OCI-LY1 (cell line): Measurements from ENCODE around the gene CLUH.

Experiments
- H2AFZ ChIP-seq: fragments of 200-600 bp; sonication (generic), shearing (Covaris generic); 2 replicates; pipeline ENCODE4 v1.6.0; 2014; ENCODE audit warnings: antibody characterized with exemption, mild to moderate bottlenecking, low read length
- H3F3A ChIP-seq: fragments of 200-600 bp; sonication (generic), shearing (Covaris generic); 2 replicates; pipeline ENCODE4 v1.6.0; 2014; ENCODE audit warnings: mild to moderate bottlenecking, antibody characterized with exemption, low read length, moderate library complexity; ENCODE audit not compliant: insufficient read depth
- H3K27ac ChIP-seq: fragments of 200-600 bp; sonication (generic); 2 replicates; pipeline ENCODE4 v1.5.1; 2014; ENCODE audit warnings: low read length, mixed run types, mild to moderate bottlenecking, low read depth; ENCODE audit not compliant: poor library complexity, severe bottlenecking
- H3K27me3 ChIP-seq: fragments of 200-600 bp; sonication (generic); 2 replicates; pipeline ENCODE4 v1.6.0; 2014; ENCODE audit warnings: antibody characterized with exemption, mild to moderate bottlenecking, low read length, moderate library complexity; ENCODE audit not compliant: insufficient read depth
- H3K36me3 ChIP-seq: fragments of 200-600 bp; sonication (generic); 2 replicates; pipeline ENCODE4 v1.6.1; 2014; ENCODE audit warnings: mild to moderate bottlenecking, antibody characterized with exemption, low read length, moderate library complexity, mixed read lengths; ENCODE audit not compliant: insufficient read depth
- H3K4me1 ChIP-seq: fragments of 200-600 bp; sonication (generic); 2 replicates; pipeline ENCODE4 v1.5.1; 2014; ENCODE audit warnings: mild to moderate bottlenecking, low read length, moderate library complexity; ENCODE audit not compliant: insufficient read depth, severe bottlenecking
- H3K4me2 ChIP-seq: fragments of 200-600 bp; sonication (generic), shearing (Covaris generic); 2 replicates; pipeline ENCODE4 v1.6.1; 2014; ENCODE audit warnings: low read length
- H3K4me3 ChIP-seq: fragments of 200-600 bp; sonication (generic); 2 replicates; pipeline ENCODE4 v1.5.1; 2014; ENCODE audit warnings: low read length, low read depth, mild to moderate bottlenecking, mixed read lengths; ENCODE audit not compliant: poor library complexity, severe bottlenecking
- H3K79me2 ChIP-seq: fragments of 200-600 bp; shearing (Covaris generic); 2 replicates; pipeline ENCODE4 v1.6.1; 2016; ENCODE audit warnings: mixed run types, low read length, mixed read lengths; ENCODE audit not compliant: insufficient read depth
- H3K9ac ChIP-seq: fragments of 200-600 bp; sonication (generic), shearing (Covaris generic); 2 replicates; pipeline ENCODE4 v1.6.1; 2014; ENCODE audit warnings: mild to moderate bottlenecking, low read length, mixed read lengths
- H3K9me2 ChIP-seq: fragments of 200-600 bp; sonication (generic), shearing (Covaris generic); 2 replicates; pipeline ENCODE4 v1.6.1; 2014; ENCODE audit warnings: low read depth, mild to moderate bottlenecking, low read length, mixed read lengths
- H3K9me3 ChIP-seq: fragments of 200-600 bp; shearing (Covaris generic); 2 replicates; pipeline ENCODE4 v1.6.1; 2014; ENCODE audit warnings: low read length, mixed read lengths
- H4K20me1 ChIP-seq: fragments of 200-600 bp; sonication (generic), shearing (Covaris generic); 2 replicates; pipeline ENCODE4 v1.6.0; 2016; ENCODE audit warnings: mild to moderate bottlenecking, low read length; ENCODE audit not compliant: insufficient read depth
- EZH2 ChIP-seq: fragments of 200-600 bp; sonication (generic), shearing (Covaris generic); IDR thresholded peaks from 2 replicates; pipeline ENCODE4 v1.8.0; 2017; ENCODE audit warnings: borderline replicate concordance, mixed run types, mild to moderate bottlenecking, antibody characterized with exemption, low read length, moderate library complexity, mixed read lengths
- TF ChIP-seq, protein P1 (sequence below): fragments of 200-600 bp; sonication (generic), shearing (Covaris generic); IDR thresholded peaks from 2 replicates; pipeline ENCODE4 v1.5.1; 2017; ENCODE audit warnings: mild to moderate bottlenecking, antibody characterized with exemption, low read length, moderate library complexity, mixed read lengths

CLUH gene

DNA sequence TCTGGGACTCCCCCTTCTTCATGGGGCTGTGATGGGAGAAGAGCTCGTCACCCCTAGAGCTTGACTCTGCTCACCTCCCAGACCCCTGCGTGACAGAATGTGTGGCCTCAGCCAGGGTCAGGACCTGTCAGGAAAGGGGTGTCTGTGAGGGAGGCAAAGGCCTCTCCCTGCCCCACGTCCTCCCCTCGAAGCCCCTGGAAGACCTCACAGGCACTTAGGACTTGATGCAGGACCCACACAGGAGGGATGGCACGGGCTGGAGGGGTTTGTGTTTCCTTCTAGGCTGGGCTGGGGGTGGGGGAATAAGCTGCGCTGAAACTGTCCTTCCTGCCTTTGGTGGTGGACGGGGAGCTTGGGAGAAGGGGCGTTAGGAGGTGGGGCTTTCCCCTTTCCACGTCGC is 11.0 kb upstream of the CLUH start:
- Histone ChIP-seq H3K4me1 (no peaks in the 10 kb centered on the region), H3K27ac (no peak overlapping the region), H4K20me1 (no peaks in the 10 kb centered on the region), H2AFZ (no peak overlapping the region), H3K9me2 (no peaks in the 10 kb centered on the region), H3K9ac (no peak overlapping the region), H3K4me2 (no peak overlapping the region), H3K27me3 (no peaks in the 10 kb centered on the region), H3K4me3 (no peak overlapping the region), H3K9me3 (no peaks in the 10 kb centered on the region), H3K79me2 (no peaks in the 10 kb centered on the region), H3K36me3 (no peaks in the 10 kb centered on the region), H3F3A (no peaks in the 10 kb centered on the region)
- TF ChIP-seq EZH2 = no peak

GRCh38 chr17:2721603-2722002 is 10.0 kb upstream of the CLUH start:
- Histone ChIP-seq H3K4me2 (no peak overlapping the region), H2AFZ (no peak overlapping the region), H3F3A (no peaks in the 10 kb centered on the region), H3K79me2 (no peaks in the 10 kb centered on the region), H3K9ac (no peak overlapping the region), H3K27me3 (no peaks in the 10 kb centered on the region), H3K9me3 (no peaks in the 10 kb centered on the region), H3K9me2 (no peaks in the 10 kb centered on the region), H3K27ac (no peak overlapping the region), H3K4me3 (no peak overlapping the region), H3K4me1 (no peaks in the 10 kb centered on the region), H3K36me3 (no peaks in the 10 kb centered on the region), H4K20me1 (no peaks in the 10 kb centered on the region)
- no peak for TF ChIP-seq EZH2
- TF ChIP-seq, protein P1, sequence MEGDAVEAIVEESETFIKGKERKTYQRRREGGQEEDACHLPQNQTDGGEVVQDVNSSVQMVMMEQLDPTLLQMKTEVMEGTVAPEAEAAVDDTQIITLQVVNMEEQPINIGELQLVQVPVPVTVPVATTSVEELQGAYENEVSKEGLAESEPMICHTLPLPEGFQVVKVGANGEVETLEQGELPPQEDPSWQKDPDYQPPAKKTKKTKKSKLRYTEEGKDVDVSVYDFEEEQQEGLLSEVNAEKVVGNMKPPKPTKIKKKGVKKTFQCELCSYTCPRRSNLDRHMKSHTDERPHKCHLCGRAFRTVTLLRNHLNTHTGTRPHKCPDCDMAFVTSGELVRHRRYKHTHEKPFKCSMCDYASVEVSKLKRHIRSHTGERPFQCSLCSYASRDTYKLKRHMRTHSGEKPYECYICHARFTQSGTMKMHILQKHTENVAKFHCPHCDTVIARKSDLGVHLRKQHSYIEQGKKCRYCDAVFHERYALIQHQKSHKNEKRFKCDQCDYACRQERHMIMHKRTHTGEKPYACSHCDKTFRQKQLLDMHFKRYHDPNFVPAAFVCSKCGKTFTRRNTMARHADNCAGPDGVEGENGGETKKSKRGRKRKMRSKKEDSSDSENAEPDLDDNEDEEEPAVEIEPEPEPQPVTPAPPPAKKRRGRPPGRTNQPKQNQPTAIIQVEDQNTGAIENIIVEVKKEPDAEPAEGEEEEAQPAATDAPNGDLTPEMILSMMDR = no peak

GRCh38 chr17:2719861-2720260 is 8.3 kb upstream of the CLUH start:
- no peaks in the 10 kb centered on the region for H3K36me3 ChIP-seq
- no peaks in the 10 kb centered on the region for H3K27me3 ChIP-seq
- H3K9me2 ChIP-seq = no peaks in the 10 kb centered on the region
- no peaks in the 10 kb centered on the region for H4K20me1 ChIP-seq
- TF ChIP-seq, protein P1 = no peak
- no peak for TF ChIP-seq EZH2
- H3K4me2 ChIP-seq = no peak overlapping the region
- H3K4me1 ChIP-seq = no peaks in the 10 kb centered on the region
- H2AFZ ChIP-seq = no peak overlapping the region
- no peak overlapping the region for H3K4me3 ChIP-seq
- no peaks in the 10 kb centered on the region for H3K79me2 ChIP-seq
- no peak overlapping the region for H3K9ac ChIP-seq
- no peaks in the 10 kb centered on the region for H3F3A ChIP-seq
- H3K27ac ChIP-seq = no peak overlapping the region
- H3K9me3 ChIP-seq = no peaks in the 10 kb centered on the region

- no peaks in the 10 kb centered on the region for H3K4me1 ChIP-seq
- H3K9me3 ChIP-seq = no peaks in the 10 kb centered on the region
- TF ChIP-seq, protein P1 = no peak
- TF ChIP-seq EZH2 = no peak
- no peaks in the 10 kb centered on the region for H3K36me3 ChIP-seq
- no peak overlapping the region for H3K4me3 ChIP-seq
- no peaks in the 10 kb centered on the region for H3F3A ChIP-seq
- H2AFZ ChIP-seq = no peak overlapping the region
- no peaks in the 10 kb centered on the region for H4K20me1 ChIP-seq
- no peak overlapping the region for H3K9ac ChIP-seq
- no peak overlapping the region for H3K27ac ChIP-seq
- H3K27me3 ChIP-seq = no peaks in the 10 kb centered on the region
- no peaks in the 10 kb centered on the region for H3K79me2 ChIP-seq
- H3K4me2 ChIP-seq = no peak overlapping the region
- no peaks in the 10 kb centered on the region for H3K9me2 ChIP-seq
These were observed 6.8 kb upstream of the CLUH start for GRCh38 chr17:2718150-2718938.
